Measurements from ENCODE around the gene PSMA6. TPM values are rescaled to one million over a fixed set of nuclear protein-coding genes. Genes with fewer than 3 reads are reported as not detected.

PSMA6 gene
- total RNA-seq, 1 donor from 2014 or later: 225 TPM

DNA sequence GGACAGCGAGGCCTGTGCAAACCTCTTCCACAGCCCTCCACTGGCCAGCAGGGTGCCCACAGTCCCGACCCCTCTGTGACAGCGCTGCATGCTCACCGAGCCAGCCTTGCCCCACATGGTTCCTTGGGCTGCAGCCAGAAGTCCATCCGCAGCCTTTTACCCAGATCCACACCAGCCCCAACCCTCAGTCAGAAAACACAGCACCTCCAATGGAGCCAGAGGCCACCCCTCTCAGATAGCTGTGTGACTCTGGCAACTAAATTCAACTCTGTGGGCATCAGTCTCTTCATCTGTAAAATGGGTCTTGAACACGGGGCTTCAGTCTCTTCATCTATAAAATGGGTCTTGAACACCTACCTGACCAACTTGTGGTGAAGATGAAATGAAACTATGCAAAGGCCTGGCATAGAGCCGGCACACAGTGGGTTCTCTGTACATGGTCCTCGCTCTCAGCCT, 74.4 kb downstream of the PSMA6 start:
- peak overlapping the region; percentile 71 for H2AFZ ChIP-seq (ENCODE audit: low read depth, low read length)
- no peak overlapping the region for H3K4me3 ChIP-seq (ENCODE audit: insufficient read depth, low read depth, low read length)
- Mint-ChIP-seq H3K27ac (ENCODE audit: unreplicated experiment) (no peak overlapping the region), H3K36me3 (ENCODE audit: low read depth, unreplicated experiment) (no peaks in the 10 kb centered on the region), H3K9me3 (ENCODE audit: unreplicated experiment) (peaks cover 5% of the 10 kb centered on the region), H3K4me1 (ENCODE audit: low read depth, unreplicated experiment) (peaks cover 45% of the 10 kb centered on the region), H3K27me3 (ENCODE audit: low read depth, unreplicated experiment) (no peaks in the 10 kb centered on the region), H3K4me3 (ENCODE audit: unreplicated experiment) (peak overlapping the region; percentile 64)
- H3K4me2 ChIP-seq (ENCODE audit: low read length): peak overlapping the region; percentile 63
- DNase-seq (ENCODE audit: low read depth) (no peak), FAIRE-seq (no peak)
- TF ChIP-seq, protein P1, sequence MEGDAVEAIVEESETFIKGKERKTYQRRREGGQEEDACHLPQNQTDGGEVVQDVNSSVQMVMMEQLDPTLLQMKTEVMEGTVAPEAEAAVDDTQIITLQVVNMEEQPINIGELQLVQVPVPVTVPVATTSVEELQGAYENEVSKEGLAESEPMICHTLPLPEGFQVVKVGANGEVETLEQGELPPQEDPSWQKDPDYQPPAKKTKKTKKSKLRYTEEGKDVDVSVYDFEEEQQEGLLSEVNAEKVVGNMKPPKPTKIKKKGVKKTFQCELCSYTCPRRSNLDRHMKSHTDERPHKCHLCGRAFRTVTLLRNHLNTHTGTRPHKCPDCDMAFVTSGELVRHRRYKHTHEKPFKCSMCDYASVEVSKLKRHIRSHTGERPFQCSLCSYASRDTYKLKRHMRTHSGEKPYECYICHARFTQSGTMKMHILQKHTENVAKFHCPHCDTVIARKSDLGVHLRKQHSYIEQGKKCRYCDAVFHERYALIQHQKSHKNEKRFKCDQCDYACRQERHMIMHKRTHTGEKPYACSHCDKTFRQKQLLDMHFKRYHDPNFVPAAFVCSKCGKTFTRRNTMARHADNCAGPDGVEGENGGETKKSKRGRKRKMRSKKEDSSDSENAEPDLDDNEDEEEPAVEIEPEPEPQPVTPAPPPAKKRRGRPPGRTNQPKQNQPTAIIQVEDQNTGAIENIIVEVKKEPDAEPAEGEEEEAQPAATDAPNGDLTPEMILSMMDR (IDR thresholded peaks at IDR 0.05; ENCODE audit: insufficient read depth, low read depth, low read length): no peak
- TF ChIP-seq EZH2 (IDR thresholded peaks at IDR 0.05; ENCODE audit: insufficient read depth, low read length): no peak
- no peak overlapping the region for H3K9ac ChIP-seq (ENCODE audit: low read length)
- no peaks in the 10 kb centered on the region for H3K36me3 ChIP-seq (ENCODE audit: insufficient read depth, low read length)
- H3K27ac ChIP-seq (ENCODE audit: low read depth, low read length): peak overlapping the region; percentile 80
- H4K20me1 ChIP-seq (ENCODE audit: insufficient read depth, low read length): no peaks in the 10 kb centered on the region
- H3K9me3 ChIP-seq (ENCODE audit: insufficient read depth, low read depth, low read length): no peaks in the 10 kb centered on the region
- H3K4me1 ChIP-seq (ENCODE audit: insufficient read depth, low read length): peaks cover 58% of the 10 kb centered on the region
- H3K27me3 ChIP-seq (ENCODE audit: insufficient read depth, low read length): no peaks in the 10 kb centered on the region
- no peaks in the 10 kb centered on the region for H3K79me2 ChIP-seq (ENCODE audit: insufficient read depth, low read length)

DNA sequence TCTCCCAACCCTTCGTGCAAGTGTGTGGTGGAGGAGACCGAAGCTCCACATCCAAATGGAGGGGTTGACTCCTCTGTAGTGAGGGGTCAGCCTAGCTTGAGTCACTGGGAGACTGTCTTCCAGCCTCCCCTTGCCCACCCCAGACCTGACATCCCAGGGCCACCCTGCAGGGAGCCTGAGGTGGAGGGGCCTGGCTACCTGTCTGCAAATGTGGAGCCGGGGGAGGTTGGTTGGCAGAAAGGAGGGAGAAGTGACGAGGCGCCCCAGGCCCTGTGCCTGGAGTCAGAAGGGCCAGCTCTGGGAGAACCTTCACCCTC, 74.8 kb downstream of the PSMA6 start:
- Histone ChIP-seq H3K4me2 (ENCODE audit: low read length) (peak overlapping the region; percentile 50), H4K20me1 (ENCODE audit: insufficient read depth, low read length) (no peaks in the 10 kb centered on the region), H3K9ac (ENCODE audit: low read length) (peak overlapping the region; percentile 33), H3K4me3 (ENCODE audit: insufficient read depth, low read depth, low read length) (no peak overlapping the region), H3K9me3 (ENCODE audit: insufficient read depth, low read depth, low read length) (no peaks in the 10 kb centered on the region), H3K79me2 (ENCODE audit: insufficient read depth, low read length) (no peaks in the 10 kb centered on the region), H3K36me3 (ENCODE audit: insufficient read depth, low read length) (no peaks in the 10 kb centered on the region), H2AFZ (ENCODE audit: low read depth, low read length) (peak overlapping the region; percentile 39), H3K27me3 (ENCODE audit: insufficient read depth, low read length) (no peaks in the 10 kb centered on the region), H3K27ac (ENCODE audit: low read depth, low read length) (no peak overlapping the region), H3K4me1 (ENCODE audit: insufficient read depth, low read length) (peaks cover 58% of the 10 kb centered on the region)
- FAIRE-seq (no peak), DNase-seq (ENCODE audit: low read depth) (no peak)
- Mint-ChIP-seq H3K27me3 (ENCODE audit: low read depth, unreplicated experiment) (no peaks in the 10 kb centered on the region), H3K36me3 (ENCODE audit: low read depth, unreplicated experiment) (no peaks in the 10 kb centered on the region), H3K27ac (ENCODE audit: unreplicated experiment) (peak overlapping the region; percentile 75), H3K9me3 (ENCODE audit: unreplicated experiment) (peaks cover 5% of the 10 kb centered on the region), H3K4me1 (ENCODE audit: low read depth, unreplicated experiment) (peaks cover 45% of the 10 kb centered on the region), H3K4me3 (ENCODE audit: unreplicated experiment) (peak overlapping the region; percentile 64)
- TF ChIP-seq, protein P1 (IDR thresholded peaks at IDR 0.05; ENCODE audit: insufficient read depth, low read depth, low read length): no peak
- TF ChIP-seq EZH2 (IDR thresholded peaks at IDR 0.05; ENCODE audit: insufficient read depth, low read length): no peak

Other genes with a start within 250 kb of the PSMA6 start
- gene FAM177A1, start 246.1 kb upstream of the PSMA6 start, total RNA-seq: 94.8 and 99.0 TPM in 2 replicates
- 24.4 and 28.3 TPM in 2 replicates for gene PPP2R3C, start 170.4 kb upstream of the PSMA6 start, total RNA-seq
- 27.8 and 32.4 TPM in 2 replicates for gene PRORP, start 169.8 kb upstream of the PSMA6 start, total RNA-seq
- gene NFKBIA, start 112.4 kb downstream of the PSMA6 start, total RNA-seq: 35.5 and 38.1 TPM in 2 replicates
- gene INSM2, start 241.8 kb downstream of the PSMA6 start, total RNA-seq: not detected in 2 replicates